GM18526 (cell line): ENCODE results near the gene TPM4.

Experiments used
- POLR2A ChIP-seq: IDR thresholded peaks from 3 replicates; pipeline ENCODE4 v1.6.1; 2011; ENCODE audit not compliant: insufficient read length; ENCODE audit errors: extremely low read depth

The TPM4 gene

GRCh38 chr19:16038196-16038695 is 38.0 kb upstream of the TPM4 start:
- no peak for TF ChIP-seq POLR2A

GRCh38 chr19:16039081-16039480 is 37.2 kb upstream of the TPM4 start:
- TF ChIP-seq POLR2A, result no peak

GRCh38 chr19:16039545-16039944 is 36.8 kb upstream of the TPM4 start:
- no peak for TF ChIP-seq POLR2A

GRCh38 chr19:16040642-16041041 is 35.7 kb upstream of the TPM4 start:
- no peak for TF ChIP-seq POLR2A

GRCh38 chr19:16041299-16041990 is 34.9 kb upstream of the TPM4 start:
- TF ChIP-seq POLR2A, result no peak

- TF ChIP-seq POLR2A, result no peak
Measured at GRCh38 chr19:16041991-16042386, 34.3 kb upstream of the TPM4 start.

GRCh38 chr19:16042533-16043085 is 33.7 kb upstream of the TPM4 start:
- TF ChIP-seq POLR2A, result no peak

GRCh38 chr19:16043156-16043757 is 33.0 kb upstream of the TPM4 start:
- no peak for TF ChIP-seq POLR2A

GRCh38 chr19:16044746-16045145 is 31.5 kb upstream of the TPM4 start:
- TF ChIP-seq POLR2A, result no peak

GRCh38 chr19:16045171-16045570 is 31.1 kb upstream of the TPM4 start:
- no peak for TF ChIP-seq POLR2A

- no peak for TF ChIP-seq POLR2A
Measured at GRCh38 chr19:16045893-16046292, 30.4 kb upstream of the TPM4 start.

GRCh38 chr19:16048583-16048982 is 27.7 kb upstream of the TPM4 start:
- no peak for TF ChIP-seq POLR2A

- TF ChIP-seq POLR2A, result no peak
Measured at GRCh38 chr19:16051254-16052025, 24.9 kb upstream of the TPM4 start.

GRCh38 chr19:16052353-16052752 is 23.9 kb upstream of the TPM4 start:
- no peak for TF ChIP-seq POLR2A

- TF ChIP-seq POLR2A, result no peak
Measured at GRCh38 chr19:16057062-16057461, 19.2 kb upstream of the TPM4 start.

GRCh38 chr19:16060294-16060693 is 16.0 kb upstream of the TPM4 start:
- TF ChIP-seq POLR2A, result no peak

- TF ChIP-seq POLR2A, result no peak
Measured at GRCh38 chr19:16061943-16062342, 14.4 kb upstream of the TPM4 start.
